NCI-H2081 (cell line): ENCODE results near the gene IFNGR1.
"Not testable (repeated sequence)": the region's sequence is repeated elsewhere in the genome, so short reads cannot be mapped to it uniquely, and the experiment has no call there.

ENCODE experiments used
- DNase-seq, 2 experiments: peaks; one replicate each; lab custom pipeline; 2025; lab: John Stamatoyannopoulos, UW

IFNGR1 gene

DNA sequence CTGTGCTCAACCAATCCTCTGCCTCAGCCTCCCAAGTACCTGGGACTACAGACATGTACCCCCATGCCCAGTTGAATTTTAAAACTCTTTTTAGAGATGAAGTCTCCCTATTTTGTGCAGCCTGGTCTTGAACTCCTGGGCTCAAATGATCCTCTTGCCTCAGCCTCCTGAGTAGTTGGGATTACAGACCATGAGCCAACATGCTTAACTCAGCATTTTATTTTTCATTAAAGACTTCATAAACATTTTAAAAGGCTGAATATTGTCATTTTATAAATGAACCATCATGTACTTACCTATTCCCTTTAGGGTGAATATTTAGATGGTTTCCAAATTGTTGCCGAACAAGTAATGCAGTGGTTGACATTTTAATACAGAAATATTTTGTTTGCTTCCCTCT lies 16.5 kb upstream of the IFNGR1 start:
- no peak for DNase-seq

GRCh38 chr6:137233911-137234863 lies 15.0 kb upstream of the IFNGR1 start:
- no peak for DNase-seq

- no peak for DNase-seq
Observed at GRCh38 chr6:137231895-137232294, 12.7 kb upstream of the IFNGR1 start.

- no peak for DNase-seq
Observed at GRCh38 chr6:137230956-137231555, 11.9 kb upstream of the IFNGR1 start.

- DNase-seq = no peak
Observed at GRCh38 chr6:137230547-137230946, 11.4 kb upstream of the IFNGR1 start.

DNA sequence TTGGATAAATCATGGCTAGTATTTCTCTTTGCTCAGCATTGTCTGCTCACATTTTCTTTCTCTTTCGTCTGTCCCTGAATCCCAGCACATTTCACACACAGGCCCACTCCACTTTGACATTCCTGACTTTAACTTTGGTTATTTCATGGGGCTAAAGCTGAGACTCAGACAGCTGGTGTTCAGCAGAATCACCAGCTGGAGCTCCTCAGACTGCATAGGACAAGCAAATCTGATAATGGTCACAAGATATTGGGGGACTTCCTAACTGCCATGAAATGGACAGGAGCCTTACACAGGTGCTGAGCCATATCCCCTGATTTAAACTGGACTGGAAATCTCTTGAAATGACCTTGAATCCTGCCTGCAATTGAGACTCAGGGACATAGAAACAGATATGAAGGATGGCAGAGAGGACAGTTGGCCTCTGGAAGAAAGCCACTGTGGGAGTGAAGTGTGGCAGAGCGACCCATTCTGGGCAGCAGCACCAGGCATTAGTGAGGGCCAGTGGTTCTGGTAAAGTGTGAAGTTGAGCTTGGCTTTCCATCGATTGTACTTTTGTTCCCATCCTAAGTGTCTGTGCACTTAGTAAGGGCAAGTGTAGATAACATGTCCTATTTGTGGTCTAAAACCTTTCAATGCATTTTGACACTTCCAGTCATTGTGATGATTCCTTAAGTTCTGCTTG lies 10.0 kb upstream of the IFNGR1 start:
- DNase-seq = no peak

GRCh38 chr6:137227871-137228302 lies 8.7 kb upstream of the IFNGR1 start:
- no peak for DNase-seq

- no peak for DNase-seq
Observed at GRCh38 chr6:137226697-137227096, 7.5 kb upstream of the IFNGR1 start.

DNA sequence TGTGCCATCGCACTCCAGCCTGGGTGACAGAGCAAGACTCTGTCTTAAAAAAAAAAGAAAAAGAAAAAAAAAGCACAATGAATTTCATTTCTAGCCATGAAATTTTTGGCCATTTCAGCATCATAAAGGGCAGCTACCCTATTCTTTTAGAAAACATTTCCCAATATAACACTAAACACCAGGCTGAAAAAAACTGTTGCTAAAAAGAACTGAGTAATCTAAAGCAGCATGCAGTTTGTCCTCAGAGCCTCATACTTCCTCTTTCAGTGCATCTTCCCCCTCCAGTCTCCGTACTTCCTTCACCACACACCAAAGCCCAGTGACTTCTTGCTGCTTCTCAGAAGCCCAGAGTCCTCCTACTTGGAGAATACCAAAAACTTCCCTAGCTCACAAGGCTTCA lies 5.6 kb upstream of the IFNGR1 start:
- DNase-seq = no peak

DNA sequence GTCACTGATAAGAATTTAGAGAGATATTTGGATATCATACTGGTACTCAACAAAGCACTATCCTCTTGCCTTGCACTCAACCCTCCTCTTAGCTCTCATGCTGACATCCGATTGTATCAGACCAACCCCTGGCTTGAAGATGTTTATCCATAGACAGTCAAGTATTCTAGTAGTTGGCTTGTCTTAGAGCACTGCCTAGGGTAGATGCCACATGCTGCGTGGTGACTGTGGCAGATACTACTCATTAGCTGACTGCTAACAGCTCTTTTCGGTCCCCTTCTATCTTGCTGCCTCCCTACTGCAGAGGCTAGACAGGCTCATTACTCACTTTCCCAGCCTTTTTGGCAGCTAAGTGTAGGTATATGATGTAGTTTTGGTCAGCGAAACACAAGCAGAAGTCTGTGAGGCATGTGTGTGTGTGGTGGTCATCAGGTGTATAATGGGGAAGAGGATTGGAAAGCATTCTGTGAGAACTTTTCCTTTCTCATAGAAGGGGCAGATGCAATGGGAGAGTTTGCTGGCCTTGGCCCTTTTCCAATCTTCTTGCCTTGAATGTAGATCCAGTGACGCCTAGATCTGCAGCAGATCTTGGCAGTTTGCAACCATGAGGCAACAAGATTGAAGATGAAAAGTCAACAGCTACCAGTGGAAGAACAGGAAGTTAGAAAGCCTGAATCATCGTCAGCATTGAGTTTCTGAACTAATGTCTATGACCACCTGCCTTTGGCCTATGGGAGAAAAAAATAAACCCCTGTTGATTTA lies 4.4 kb upstream of the IFNGR1 start:
- no peak for DNase-seq

DNA sequence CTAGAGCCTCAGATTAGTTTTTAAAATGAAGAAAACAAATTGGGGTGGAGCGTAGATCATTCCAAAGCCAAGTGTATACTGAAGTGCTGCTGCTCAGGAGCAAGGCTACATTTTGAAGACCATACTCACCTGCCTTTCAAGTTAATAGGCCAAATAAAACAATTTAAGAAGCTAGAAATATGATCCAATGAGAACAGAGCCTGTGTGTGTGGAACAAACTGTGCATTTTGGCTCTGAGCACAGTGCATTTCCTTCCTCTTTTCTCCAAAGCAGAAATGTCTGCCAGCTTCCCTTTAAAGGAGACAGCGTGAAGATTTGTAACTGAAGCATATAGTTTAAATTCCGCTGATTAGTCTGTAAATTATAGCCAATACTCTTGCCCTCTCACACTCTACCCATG lies 3.2 kb upstream of the IFNGR1 start:
- DNase-seq = no peak

DNA sequence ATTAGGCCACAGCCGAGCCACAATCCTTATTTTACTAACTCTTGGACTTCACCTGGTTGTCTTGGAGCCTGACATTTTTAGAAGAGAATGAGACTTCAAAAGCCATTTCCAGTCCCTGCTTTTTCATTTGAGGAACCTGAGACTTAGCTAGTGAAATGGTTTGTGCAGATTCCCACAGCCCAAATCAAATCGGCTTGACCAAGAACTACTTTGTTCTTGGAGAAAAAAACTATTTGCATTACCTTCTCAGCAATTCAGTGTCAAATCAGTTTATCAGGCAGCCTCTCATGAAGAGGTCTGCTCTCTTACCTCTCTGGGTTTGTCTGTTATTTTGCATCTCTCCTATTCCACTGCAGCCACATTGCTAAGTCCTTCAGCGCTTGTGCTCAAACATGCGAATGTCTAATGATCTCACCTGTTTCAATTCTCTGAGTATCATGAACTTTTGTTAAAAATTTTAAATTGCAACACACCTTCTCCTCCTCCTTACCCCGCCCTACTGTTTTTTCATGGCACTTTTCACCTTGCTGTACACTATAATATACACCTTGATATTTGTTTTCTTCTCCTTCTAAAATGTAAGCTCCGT lies 573 bp upstream of the IFNGR1 start:
- DNase-seq = no peak

- DNase-seq = peak in 1 of 2 experiments; percentile 7
Observed at GRCh38 chr6:137218473-137218916, 690 bp downstream of the IFNGR1 start.

GRCh38 chr6:137217801-137218472 lies 1.2 kb downstream of the IFNGR1 start:
- no peak for DNase-seq

GRCh38 chr6:137216875-137217553 lies 2.2 kb downstream of the IFNGR1 start:
- no peak for DNase-seq

DNA sequence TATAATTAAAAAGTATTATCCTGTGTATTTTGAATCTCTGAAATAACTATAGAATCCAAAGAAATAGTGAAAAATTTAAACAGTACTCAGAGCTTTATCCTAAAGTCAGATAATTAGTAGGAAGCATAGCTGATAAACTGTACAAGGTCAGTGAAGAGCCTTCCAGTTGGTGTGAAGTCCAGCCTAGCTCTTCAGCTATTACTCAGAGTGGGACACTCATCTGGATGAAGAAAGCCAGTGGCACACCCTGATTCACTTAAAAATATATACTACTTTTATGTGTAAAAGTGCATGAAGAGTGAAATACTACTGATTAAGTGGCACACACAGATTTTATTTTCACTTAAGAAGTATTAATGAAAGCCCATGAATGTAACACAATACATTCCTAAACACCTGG lies 3.1 kb downstream of the IFNGR1 start:
- no peak for DNase-seq

DNA sequence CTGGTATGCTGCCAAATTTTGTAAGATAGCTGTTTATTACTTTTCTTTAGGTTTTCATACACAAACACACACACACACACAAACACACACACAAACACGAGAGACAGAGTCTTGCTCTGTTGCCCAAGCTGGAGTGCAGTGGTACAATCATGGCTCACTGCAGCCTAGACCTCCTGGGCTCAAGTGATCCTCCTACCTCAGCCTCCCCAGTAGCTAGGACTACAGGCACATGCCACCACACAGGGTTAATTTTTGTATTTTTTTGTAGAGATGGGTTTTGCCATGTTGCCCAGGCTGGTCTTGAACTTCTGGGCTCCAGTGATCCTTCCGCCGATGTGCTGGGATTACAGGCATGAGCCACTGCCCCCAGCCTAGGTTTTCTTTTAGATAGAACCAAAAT lies 3.6 kb downstream of the IFNGR1 start:
- not testable (repeated sequence) for DNase-seq

DNA sequence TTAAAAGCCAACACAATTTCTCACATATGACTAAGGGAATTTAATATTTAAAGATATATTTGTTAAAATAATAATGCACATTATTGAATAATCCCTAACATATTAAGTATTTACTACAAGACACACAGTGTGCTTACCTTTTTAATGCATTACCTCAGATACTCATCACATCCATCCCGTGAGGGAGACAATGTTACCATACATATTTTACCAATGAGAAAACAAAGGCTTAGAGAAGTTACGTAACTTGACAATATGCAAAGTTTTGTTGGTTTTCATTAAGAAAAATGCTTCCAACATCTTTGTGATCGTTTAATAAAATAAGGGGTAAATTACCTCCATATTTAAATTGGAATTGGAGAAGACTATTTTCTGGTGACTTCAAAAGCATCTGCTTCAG lies 4.3 kb downstream of the IFNGR1 start:
- DNase-seq = no peak

DNA sequence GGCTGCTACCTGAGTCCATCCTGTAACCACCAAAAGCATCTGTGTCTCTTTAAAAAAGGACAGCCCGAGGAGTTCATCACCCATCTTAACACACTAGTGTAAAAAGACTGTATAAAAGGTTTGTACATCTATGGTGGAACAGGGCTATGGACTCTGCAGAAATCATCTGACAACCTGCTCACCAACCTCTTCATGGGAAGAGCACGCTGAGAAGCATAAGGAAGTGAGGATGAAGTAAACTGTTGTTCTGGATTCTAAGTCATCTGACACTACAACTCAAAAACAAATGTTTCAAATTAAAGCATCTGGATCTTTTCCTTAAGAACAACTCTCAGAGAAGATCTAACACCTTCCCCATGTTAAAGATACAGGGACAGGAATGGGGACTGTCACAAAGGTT lies 5.4 kb downstream of the IFNGR1 start:
- no peak for DNase-seq

DNA sequence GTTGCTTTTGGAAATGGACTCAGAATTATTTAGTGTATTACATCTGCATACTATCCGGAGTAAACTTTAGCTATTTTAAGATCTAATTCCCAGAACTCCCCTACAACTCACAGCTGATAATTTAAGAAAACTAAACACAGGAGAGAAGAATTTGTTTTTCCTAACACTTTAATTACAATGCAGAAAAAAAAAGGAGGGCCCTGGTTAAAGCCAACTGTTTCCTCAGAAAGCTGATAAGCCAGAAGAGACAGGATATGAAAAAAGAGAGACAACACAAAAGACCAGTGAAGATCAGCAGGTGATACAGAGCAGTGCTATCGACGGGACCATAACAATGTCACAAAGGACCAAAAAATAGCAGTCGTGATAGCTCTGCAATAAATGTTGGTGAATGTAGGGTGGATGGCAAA lies 5.8 kb downstream of the IFNGR1 start:
- DNase-seq = no peak
